GM12878 (cell line): ENCODE measurements around the gene CNGB1.

ENCODE experiments used
- CEBPB ChIP-seq, 2 experiments: fragments of 150-350 bp in 1 of 2; IDR thresholded peaks; 2 replicates each; pipeline ENCODE4 v1.6.1; 2012 to 2014; ENCODE audit warnings: low read depth in 2 of 2, low read length in 2 of 2, borderline replicate concordance in 1 of 2, inconsistent platforms in 1 of 2
- CREB1 ChIP-seq: IDR thresholded peaks from 2 replicates; pipeline ENCODE4 v1.6.1; 2012; ENCODE audit warnings: low read depth, mild to moderate bottlenecking, inconsistent platforms
- CTCF ChIP-seq, 3 experiments: IDR thresholded peaks in 2 of 3; conservative IDR thresholded peaks in 1 of 3; 2 replicates each; pipeline ENCODE4 v1.5.1; 2011; ENCODE audit warnings: low read depth in 3 of 3, low read length in 3 of 3, mild to moderate bottlenecking in 3 of 3, control low read depth in 2 of 3, moderate library complexity in 2 of 3, inconsistent platforms in 1 of 3, mixed read lengths in 1 of 3; ENCODE audit not compliant: control insufficient read depth in 2 of 3, insufficient read depth in 1 of 3; ENCODE audit errors: extremely low read depth in 1 of 3
- E4F1 ChIP-seq: fragments of 450-650 bp; IDR thresholded peaks from 2 replicates; pipeline ENCODE4 v1.6.1; 2018; ENCODE audit warnings: borderline replicate concordance, mild to moderate bottlenecking; ENCODE audit not compliant: partially characterized antibody
- NR2C2 ChIP-seq: IDR thresholded peaks from 2 replicates; pipeline ENCODE4 v1.6.1; 2011; ENCODE audit warnings: borderline replicate concordance, low read depth; ENCODE audit not compliant: control insufficient read depth, insufficient read length

GRCh38 chr16:57914244-57915173 is 56.4 kb downstream of the CNGB1 start:
- TF ChIP-seq CREB1 (no peak), NR2C2 (no peak), CEBPB (IDR thresholded peaks at IDR 0.05; ENCODE audit: borderline replicate concordance in 1 of 2, low read depth in 2 of 2, low read length in 2 of 2) (no peak), CTCF (IDR thresholded peaks at IDR 0.05 in 2 of 3, conservative IDR thresholded peaks at IDR 0.05 in 1 of 3; ENCODE audit: control insufficient read depth in 2 of 3, extremely low read depth in 1 of 3, insufficient read depth in 1 of 3, low read depth in 3 of 3, low read length in 3 of 3) (0 out of 6 replicates have a peak, but pooled peaks of 1 of the 3 experiments have one; percentile 8), E4F1 (no peak)
